ENCODE data around the gene U2AF2.

Gene U2AF2

DNA sequence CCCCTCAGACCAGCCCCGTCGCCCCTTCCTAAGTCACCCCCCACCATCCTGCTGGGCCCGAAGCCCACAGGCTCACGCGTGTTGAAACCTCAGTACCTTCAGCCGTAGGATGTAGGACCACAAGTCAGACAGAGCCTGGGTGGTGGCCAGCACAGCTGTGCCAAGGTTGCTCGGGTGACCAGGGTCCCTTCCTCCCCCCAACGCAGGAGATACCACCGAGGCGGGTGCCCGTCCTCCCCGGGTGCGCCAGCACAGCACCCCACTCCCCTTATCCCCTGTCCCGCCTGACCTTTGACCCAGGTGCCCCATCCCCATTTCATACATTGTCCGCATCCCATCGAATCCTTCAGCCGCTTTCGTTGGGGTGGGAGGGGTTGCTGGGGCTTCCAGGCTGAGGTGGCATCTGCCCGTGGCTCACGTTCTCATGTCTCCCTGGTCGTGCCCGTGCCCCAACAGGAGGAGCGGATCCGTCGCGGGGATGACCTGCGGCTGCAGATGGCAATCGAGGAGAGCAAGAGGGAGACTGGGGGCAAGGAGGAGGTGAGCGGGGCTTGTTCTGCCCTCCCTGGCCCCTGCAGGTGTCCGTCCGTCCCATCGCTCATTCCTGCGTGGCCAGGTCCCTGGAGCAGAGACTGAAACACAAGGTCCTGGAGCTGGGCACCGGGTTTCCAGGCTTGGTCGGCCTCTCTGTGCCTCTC lies 34.7 kb downstream of the U2AF2 start:
- no peak for DNase-seq (ENCODE audit: low read depth, low spot score)

DNA sequence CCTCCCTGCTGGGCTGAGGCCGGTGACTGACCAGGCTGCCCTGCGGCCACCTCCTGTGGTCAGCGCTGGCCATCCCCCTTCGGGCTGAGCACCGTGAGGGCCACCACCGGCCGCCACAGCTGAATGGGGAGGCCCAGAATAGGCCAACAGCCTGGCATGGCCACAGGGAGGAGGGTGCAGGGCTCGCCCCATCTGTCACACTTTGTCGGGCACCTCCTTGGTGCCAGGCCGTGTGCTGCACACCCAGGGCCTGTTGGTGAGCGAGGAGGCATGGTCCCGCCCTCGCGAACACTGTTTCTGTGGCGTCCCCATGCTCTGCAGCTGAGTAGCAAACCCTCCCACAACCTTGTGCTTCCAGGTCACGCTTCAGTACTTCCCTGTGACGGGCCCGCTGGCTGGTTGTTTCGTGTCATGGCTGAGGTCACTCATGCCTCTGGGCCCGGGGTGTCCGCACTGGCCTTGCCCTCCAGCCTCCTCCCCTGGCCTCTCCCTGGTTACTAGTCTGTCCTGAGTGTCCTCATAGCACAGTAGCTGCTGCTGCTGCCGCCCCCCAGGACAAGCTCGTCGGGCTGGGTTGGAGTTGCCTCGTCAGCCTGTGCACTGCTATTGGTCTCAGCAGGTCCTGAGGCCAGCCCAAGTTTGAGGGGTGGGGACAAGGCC lies 35.4 kb downstream of the U2AF2 start:
- DNase-seq (ENCODE audit: low read depth, low spot score), result no peak

DNA sequence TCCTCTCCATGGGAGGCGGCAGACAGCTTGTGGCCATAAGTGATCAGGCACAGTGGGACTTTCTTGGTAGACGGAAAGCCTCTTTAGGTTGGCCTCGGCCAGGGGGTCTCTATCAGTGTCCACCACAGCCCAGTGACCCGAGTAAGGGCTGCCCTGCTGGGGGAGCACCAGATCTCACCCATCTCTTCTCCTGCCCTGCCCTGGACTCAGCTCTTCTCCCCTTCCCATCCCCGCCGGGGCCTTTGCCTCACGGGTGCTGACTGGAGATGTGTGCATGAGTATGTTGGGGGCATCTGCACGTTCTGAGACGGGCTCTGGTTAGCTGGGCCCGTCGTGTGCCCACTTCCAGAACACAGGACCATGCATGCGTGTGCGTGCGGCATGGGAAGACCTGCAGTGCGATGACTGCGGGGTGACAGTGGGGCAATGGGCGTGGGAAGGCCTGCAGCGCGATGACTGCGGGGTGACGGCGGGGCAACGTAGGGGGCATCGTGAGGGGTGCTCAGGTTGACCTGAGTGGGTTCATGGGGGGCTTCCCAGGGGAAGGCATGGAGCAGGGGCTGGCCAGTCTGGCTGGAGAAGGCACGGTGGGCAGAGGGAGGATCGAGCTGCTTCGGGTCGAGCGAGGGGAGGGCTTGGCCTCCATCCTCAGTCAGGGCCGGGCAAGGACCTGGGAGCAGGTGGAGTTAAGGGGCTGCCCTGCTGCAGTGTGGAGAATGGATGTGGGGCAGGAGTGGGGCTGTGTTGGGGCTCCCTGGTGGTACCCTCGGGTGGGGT lies 36.1 kb downstream of the U2AF2 start:
- DNase-seq (ENCODE audit: low read depth, low spot score), result no peak

DNA sequence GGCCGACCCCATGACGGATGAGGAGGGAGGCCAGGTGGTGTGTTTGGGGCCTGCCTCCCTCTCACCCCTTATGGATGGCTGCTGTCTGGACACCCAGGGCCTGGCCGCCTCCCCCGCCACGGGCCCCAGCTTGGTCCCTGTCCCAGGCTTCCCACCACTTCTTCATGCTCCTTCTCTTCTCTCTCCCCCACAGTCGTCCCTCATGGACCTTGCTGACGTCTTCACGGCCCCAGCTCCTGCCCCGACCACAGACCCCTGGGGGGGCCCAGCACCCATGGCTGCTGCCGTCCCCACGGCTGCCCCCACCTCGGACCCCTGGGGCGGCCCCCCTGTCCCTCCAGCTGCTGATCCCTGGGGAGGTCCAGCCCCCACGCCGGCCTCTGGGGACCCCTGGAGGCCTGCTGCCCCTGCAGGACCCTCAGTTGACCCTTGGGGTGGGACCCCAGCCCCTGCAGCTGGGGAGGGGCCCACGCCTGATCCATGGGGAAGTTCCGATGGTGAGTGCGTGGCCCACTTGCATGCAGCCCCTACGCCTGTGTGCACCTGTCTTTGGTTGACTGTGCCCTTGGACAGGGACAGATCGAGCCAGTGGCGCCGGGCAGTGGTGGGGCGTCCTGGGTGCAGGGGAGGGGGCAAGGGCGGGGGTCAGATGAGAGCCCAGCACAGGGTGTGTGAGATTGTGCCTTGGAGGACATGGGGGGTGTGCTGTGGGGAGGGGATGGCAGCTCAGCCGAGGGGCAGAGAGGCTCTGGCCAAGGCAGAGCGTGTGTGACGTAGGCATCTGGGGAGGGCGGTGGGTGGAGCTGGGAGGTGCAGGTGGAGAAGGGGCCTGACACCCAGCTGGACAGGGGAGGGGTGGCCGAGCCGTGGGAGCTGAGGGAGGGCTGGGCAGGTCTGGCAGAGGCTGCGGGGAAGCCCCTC lies 37.0 kb downstream of the U2AF2 start:
- DNase-seq (ENCODE audit: low read depth, low spot score), result no peak

DNA sequence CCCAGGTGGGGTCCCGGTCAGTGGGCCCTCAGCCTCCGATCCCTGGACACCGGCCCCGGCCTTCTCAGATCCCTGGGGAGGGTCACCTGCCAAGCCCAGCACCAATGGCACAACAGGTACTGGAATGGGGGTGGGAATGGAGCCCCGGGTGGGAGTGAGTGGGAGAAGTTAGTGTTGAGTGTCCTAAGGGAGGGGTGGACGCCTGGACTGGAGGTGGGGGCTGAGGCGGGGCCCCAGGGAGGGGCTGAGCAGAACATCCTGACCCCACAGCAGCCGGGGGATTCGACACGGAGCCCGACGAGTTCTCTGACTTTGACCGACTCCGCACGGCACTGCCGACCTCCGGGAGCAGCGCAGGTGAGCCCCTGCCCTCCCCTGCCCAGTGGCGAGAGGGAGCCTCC lies 37.8 kb downstream of the U2AF2 start:
- no peak for DNase-seq (ENCODE audit: low read depth, low spot score)

DNA sequence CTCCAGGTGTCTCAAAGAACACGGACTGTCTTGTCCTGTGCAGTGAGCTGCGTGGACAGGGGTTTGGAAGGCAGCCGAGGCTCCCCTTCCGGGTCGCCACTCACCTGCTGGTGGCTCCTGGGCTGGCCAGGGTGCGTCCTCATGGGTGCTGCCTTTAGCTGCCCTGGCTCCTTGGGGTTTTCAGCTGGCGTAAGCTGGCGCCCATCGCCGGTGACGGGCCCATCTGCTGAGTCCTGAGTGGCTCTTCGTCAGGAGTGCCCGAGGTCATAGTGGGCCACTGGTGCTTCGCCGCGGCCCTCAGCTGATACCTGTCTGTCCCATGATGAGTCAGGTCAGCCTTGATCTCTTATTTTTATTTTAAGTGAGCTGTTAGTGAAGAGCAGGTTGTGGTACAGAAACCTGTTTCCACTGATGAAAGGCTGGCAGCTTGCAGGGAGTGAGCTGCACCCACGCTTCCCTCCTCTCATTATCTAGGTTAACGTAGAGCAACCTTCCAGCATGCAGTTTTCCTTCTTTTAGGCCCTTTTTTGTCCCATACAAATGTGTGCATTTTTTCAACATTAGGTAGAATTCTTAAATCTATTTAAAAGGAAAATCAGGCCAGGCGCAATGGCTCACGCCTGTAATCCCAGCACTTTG lies 38.6 kb downstream of the U2AF2 start:
- no peak for DNase-seq (ENCODE audit: low read depth, low spot score)

DNA sequence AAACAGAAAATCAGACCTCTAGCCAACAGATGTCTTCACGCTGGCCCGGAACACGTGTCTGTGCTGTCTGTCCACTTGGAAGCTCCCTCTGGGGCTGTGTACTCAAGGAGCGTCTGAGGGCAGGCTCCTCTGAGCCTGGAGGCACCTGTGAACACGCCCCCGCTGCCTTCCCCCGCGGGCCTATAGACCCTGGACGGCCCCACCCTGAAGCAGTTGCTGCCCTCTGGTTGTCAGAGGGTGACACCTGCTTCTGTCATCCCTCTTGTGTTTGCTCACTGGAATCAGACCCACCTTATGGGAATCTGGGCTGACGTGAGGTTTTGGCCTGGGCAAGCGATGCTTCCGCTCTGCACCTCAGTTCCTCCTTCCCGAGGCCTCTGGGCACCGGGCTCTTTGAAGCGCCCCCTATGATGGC lies 39.4 kb downstream of the U2AF2 start:
- DNase-seq (ENCODE audit: low read depth, low spot score), result no peak

DNA sequence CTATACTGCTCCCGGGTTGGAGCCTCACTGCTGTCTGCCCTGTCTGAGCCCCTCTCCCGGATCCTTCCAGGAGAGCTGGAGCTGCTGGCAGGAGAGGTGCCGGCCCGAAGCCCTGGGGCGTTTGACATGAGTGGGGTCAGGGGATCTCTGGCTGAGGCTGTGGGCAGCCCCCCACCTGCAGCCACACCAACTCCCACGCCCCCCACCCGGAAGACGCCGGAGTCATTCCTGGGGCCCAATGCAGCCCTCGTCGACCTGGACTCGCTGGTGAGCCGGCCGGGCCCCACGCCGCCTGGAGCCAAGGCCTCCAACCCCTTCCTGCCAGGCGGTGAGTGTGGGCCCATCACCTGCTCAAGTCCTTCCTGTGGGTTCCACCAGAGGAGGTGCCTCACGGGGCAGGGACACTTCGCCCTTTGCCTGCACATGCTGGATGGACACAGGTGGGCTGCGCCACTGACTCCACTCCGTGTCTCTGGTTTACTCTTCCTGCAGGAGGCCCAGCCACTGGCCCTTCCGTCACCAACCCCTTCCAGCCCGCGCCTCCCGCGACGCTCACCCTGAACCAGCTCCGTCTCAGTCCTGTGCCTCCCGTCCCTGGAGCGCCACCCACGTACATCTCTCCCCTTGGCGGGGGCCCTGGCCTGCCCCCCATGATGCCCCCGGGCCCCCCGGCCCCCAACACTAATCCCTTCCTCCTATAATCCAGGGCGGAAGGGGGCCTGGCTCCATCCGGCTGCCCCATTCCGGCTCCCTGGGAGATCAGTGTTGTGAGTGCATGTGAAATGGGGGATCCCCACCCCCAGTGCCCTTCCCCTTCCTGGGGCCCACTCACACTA lies 40.0 kb downstream of the U2AF2 start:
- DNase-seq (ENCODE audit: low read depth, low spot score), result no peak

DNA sequence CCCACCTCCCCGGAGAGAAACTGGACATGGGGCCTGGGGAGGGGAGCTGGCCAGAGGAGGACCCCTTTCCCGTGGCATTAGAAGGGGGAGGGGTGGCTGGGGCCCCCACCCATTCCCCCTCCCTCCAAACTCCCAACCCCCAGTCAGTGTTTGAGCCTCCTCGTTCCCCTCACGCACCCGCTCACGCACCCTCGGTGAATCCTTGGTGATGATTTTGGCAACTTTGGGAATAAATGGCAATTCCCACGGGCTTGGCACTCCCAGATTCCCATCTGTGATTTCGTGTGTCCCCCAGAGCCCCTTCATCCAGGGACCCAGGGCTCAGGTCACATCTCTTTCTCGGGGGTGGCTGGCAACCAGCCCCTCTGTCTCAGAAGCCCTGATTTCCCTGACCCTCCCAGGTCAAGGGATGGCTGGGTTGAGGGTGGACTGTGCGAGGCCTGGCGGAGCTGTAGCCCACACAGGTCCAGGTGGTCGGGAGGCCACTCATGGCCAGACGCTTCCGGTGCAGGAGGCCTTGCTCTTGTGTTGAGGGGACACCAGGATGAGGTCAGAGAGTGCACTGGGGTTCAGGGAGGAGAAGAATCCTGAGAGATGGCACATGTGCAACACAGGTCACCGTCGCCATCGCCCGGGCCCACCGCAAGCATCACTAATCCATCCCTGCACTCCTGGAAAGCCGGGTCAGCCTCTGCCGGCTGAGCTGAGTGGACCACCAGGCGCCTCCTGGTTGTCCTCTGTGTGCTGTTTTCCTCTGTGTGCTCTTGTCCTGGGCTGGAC lies 40.9 kb downstream of the U2AF2 start:
- DNase-seq (ENCODE audit: low read depth, low spot score), result no peak

DNA sequence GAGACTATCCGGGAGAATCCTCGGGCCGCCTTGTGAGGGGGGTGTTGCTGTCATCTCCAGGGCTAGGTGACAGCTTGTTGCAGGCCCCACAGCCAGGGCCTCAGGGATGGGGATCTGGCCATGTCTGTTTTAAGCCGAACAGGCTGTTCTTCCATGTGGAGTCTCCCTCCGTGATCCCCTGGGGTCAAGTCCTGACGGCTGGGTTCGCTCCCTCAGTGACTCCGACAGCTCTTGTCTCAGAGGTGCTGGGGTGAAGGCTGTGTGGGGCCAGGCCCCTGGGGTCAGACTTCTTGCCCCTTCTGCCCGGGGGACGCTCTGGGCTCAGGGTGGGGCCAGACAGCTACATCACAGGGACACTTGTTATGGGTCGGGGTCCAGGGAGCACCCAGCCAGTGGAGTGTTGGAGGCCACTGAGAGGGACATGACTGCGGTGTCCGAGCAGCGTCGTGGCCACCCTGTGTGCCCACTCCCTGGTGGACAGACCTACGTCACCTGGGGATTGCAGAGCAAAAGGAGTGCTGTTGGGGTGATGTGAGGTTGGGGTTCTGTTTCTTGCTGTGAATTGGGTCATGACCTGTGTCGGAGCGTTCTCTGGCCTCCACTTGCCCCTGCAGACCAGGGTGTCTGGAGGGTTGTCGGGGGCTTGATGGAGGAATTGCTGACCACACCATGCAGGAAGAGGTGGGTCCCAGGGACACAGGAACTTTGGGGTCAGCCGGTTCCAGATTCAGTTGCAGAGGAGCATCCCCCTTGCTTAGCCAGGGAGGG lies 41.6 kb downstream of the U2AF2 start:
- DNase-seq (ENCODE audit: low read depth, low spot score), result no peak

DNA sequence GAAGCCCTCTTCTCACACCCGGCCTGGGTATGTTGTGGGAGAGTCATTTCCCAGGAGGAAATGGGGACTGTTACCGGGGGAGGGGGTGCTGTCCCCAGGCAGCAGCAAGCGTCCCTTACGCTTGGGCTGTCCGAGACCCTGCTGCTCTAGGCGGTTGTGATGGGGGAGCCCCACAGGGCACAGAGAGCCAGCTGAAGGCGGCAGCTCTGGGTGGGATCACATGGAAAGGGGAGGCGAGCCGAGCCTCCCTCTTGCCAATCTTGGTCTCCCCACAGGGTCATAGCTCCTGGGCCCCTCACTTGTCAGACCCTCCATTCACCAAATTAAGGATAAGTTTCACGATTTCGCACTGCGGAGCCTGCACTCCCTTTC lies 42.2 kb downstream of the U2AF2 start:
- DNase-seq (ENCODE audit: low read depth, low spot score), result no peak

DNA sequence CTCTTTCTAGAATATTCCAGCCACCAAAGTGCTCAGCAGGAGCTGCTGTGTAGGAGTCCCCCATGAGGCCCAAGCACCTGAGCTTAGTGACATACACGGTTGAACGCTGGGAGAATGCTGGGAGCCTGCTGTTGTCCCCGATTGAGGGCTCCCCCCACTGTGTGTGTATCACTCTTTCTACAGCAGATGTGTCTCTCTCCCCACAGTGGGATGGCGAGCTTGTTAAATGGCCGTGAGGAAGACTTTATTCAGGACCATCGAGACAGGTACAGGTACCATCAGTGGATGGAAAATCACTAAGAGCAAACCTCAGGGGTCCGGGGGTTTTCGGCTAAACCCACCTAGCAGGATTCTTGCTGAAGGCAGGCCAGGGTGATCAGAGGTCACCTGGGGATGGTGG lies 42.9 kb downstream of the U2AF2 start:
- DNase-seq (ENCODE audit: low read depth, low spot score), result no peak

DNA sequence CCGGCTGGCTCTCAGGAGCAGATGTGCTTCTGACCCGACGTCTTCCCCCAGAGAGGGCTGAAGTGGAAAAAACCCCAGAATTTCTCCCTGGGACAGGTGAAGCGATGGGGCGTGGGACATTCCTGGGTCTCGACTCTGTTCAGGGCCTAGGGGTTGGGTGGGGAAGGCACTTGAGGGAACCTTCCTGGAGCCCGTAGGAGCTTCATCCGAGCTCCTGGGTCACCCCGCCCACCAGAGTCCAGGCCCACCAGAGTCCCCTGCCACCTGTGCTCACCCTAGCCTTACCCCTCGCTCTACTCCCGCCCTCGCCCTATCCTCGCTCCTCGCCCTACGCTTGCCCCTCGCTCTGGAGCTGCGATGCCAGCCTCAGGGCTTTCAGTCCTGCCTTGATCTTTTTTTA lies 43.4 kb downstream of the U2AF2 start:
- DNase-seq (ENCODE audit: low read depth, low spot score), result no peak

DNA sequence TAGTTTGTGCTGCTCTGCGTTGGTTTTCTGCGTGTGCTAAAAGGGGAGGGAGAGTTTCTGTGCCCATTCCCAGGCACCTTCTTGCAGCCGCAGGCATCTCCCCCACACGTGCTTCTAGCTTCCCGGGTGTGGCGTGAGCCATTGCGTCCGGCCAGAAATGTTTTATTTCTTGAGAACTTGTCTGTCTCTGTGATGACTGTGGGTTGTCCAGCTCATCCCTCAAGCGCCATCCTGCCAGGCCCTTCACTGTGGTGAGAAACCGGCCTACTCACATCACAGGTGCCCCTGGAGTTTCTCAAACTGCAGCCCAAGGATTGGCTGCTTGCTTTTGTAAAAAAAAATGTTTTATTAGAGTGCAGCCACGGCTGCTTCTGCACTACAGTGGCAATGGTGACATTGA lies 44.4 kb downstream of the U2AF2 start:
- DNase-seq (ENCODE audit: low read depth, low spot score), result no peak

DNA sequence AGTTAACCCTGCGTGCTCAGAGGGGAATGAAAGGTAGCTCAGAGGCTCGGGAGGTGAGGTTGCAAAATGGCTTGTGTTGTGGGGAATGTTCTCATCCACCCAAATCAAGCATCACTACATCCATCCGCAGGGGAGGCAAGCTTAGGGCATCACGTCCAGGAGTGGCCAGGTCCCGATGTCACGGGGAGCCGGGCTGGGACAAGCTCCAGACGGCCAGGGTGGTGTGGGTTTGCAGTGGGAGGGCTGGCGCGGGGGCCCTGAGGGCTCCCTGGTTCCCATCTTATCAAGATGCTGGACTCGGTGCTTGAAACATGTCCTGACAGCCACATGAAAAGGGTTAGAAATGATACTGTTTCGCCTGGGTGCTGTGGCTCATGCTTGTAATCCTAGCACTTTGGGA lies 46.0 kb downstream of the U2AF2 start:
- DNase-seq (ENCODE audit: low read depth, low spot score), result no peak

DNA sequence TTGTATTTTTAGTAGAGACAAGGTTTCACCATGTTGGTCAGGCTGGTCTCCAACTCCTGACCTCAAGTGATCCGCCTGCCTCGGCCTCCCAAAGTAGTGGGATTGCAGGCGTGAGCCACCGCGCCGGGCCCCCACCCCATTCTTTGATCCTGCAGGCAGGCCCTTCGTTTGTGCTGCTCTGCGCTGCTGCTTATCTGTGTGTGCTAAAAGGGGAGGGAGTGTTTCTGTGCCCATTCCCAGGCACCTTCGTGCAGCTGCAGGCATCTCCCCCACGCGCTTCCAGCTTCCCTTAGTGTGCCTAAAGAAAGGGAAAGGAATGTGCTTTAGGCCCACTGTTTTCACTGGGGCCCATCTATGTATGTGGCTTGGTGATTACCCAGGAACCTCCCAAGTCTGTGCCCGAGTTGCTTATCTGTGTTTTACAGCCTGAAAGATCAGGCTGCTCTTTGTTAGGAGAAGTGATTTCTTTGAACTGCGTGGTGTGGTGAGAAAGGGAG lies 47.3 kb downstream of the U2AF2 start:
- DNase-seq (ENCODE audit: low read depth, low spot score), result no peak

DNA sequence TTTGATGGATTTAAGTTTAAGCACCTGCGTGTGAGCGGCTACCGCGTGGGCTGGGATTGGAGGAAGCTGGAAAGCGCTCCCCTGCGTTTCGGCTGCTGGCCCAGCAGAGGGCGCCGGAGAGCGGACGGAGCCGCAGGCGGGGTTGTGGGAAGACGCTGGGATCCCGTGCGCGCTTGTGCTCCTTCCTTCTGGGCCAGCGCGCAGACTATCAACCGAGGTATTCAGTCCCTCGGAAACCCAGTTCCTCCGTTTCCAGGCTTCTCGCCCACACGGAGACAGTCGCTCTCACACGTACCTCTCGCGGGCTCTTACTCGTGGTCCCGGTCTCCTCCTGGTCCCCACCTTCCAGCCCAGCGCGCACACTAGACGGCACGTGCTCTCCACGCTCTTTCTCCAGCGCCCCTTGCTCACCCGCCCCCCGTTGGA lies 49.0 kb downstream of the U2AF2 start:
- DNase-seq (ENCODE audit: low read depth, low spot score), result no peak

DNA sequence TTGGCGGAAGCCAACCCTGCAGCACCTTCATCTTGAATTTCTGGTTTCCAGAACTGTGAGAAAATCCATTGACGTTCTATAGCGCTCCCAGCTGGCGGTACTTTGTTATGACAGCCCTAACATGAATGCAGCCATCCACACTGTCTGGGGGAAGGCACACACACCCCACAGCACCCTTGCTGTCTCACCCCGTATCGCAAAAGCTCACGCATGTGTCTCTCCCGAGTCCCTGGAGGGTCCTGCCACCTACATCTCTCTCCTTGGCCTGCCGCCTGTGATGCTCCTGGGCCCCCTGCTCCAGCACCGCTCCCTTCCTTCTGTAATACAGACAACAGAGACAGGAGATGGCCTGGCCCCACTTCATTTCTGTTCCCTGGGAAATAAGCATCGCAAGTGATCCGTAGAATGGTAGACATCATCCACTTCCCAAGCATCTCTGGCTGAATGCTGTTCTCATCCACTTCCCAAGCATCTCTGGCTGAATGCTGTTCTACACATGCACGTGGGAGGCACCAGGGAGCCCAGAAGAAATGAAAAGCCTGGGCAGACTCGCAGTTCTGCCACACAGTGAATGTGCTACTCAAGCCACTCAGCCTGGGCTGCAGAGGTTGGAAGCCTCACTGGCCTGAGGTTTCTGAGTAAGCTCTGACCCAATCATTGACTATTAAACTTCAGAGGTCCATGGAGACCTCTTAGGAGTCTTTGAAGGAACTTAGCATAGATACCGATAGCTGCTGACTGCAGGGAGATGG lies 49.8 kb downstream of the U2AF2 start:
- no peak for DNase-seq (ENCODE audit: low read depth, low spot score)

All from iPS DF 19.7 (cell line).